Loucy (cell line): ENCODE measurements around the gene STPG2.

Experiments used
- H2AFZ ChIP-seq: fragments of 200-600 bp; sonication (generic); 2 replicates; pipeline ENCODE4 v1.6.0; 2016; ENCODE audit warnings: antibody characterized with exemption, mild to moderate bottlenecking, low read length, moderate library complexity
- H3F3A ChIP-seq: fragments of 200-600 bp; 2 replicates; pipeline ENCODE4 v1.6.0; 2016; ENCODE audit warnings: antibody characterized with exemption, low read depth, mild to moderate bottlenecking
- H3K27me3 ChIP-seq: fragments of 200-600 bp; sonication (generic); 2 replicates; pipeline ENCODE4 v1.6.1; 2014; ENCODE audit warnings: low read length, mild to moderate bottlenecking; ENCODE audit not compliant: insufficient read depth, poor library complexity, severe bottlenecking
- H3K36me3 ChIP-seq: fragments of 200-600 bp; sonication (generic); 2 replicates; pipeline ENCODE4 v1.6.1; 2016; ENCODE audit warnings: low read length; ENCODE audit not compliant: insufficient read depth
- H3K4me1 ChIP-seq: fragments of 200-600 bp; sonication (generic); 2 replicates; pipeline ENCODE4 v1.5.1; 2014; ENCODE audit warnings: low read length, mild to moderate bottlenecking; ENCODE audit not compliant: insufficient read depth, poor library complexity, severe bottlenecking
- H3K4me2 ChIP-seq: fragments of 200-600 bp; sonication (generic); 2 replicates; pipeline ENCODE4 v1.6.0; 2014; ENCODE audit warnings: antibody characterized with exemption, low read length, low read depth, mild to moderate bottlenecking; ENCODE audit not compliant: poor library complexity, severe bottlenecking
- H3K4me3 ChIP-seq: fragments of 200-600 bp; sonication (generic); 2 replicates; pipeline ENCODE4 v1.5.1; 2014; ENCODE audit warnings: low read length, mild to moderate bottlenecking, mixed read lengths; ENCODE audit not compliant: poor library complexity, severe bottlenecking
- H3K79me2 ChIP-seq: fragments of 200-600 bp; sonication (generic); 2 replicates; pipeline ENCODE4 v1.6.1; 2014; ENCODE audit warnings: low read length; ENCODE audit not compliant: insufficient read depth
- H3K9ac ChIP-seq: fragments of 200-600 bp; sonication (generic); 2 replicates; pipeline ENCODE4 v1.6.0; 2014; ENCODE audit warnings: mild to moderate bottlenecking, low read depth, low read length, moderate library complexity; ENCODE audit not compliant: poor library complexity, severe bottlenecking
- H3K9me2 ChIP-seq: fragments of 200-600 bp; sonication (generic); replicated peaks from 2 replicates; pipeline ENCODE4 v1.6.1; 2016; ENCODE audit warnings: low read depth, low read length, mixed read lengths
- H3K9me3 ChIP-seq: fragments of 200-600 bp; sonication (generic); 2 replicates; pipeline ENCODE4 v1.6.1; 2014; ENCODE audit warnings: mild to moderate bottlenecking, antibody characterized with exemption, low read length, low read depth; ENCODE audit not compliant: insufficient read depth
- H4K20me1 ChIP-seq: fragments of 200-600 bp; sonication (generic); 2 replicates; pipeline ENCODE4 v1.6.0; 2014; ENCODE audit warnings: antibody characterized with exemption, low read length, mild to moderate bottlenecking; ENCODE audit not compliant: insufficient read depth, poor library complexity, severe bottlenecking
- EZH2phosphoT487 ChIP-seq: fragments of 200-600 bp; IDR thresholded peaks from 2 replicates; pipeline ENCODE4 v1.6.1; 2018; ENCODE audit warnings: antibody characterized with exemption, mild to moderate bottlenecking, moderate library complexity, borderline replicate concordance
- TF ChIP-seq, protein P1 (sequence below): fragments of 200-600 bp; sonication (generic); conservative IDR thresholded peaks from 2 replicates; pipeline ENCODE4 v1.5.1; 2014; ENCODE audit warnings: mild to moderate bottlenecking, antibody characterized with exemption, low read length

The STPG2 gene

DNA sequence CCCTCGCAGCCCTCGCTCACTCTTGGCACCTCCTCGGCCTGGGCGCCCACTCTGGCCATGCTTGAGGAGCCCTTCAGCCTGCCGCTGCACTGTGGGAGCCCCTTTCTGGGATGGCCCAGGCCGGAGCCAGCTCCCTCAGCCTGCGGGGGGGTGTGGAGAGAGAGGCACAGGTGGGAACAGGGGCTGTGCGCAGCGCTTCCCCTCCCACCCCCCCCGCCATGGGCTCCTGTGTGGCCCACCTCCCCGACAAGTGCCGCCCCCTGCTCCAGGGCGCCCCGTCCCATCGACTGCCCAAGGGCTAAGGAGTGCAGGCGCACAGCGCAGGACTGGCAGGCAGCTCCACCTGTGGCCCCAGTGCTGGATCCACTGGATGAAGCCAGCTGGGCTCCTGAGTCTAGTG, 220.2 kb downstream of the STPG2 start:
- H3K4me1 ChIP-seq = no peaks in the 10 kb centered on the region
- TF ChIP-seq, protein P1, sequence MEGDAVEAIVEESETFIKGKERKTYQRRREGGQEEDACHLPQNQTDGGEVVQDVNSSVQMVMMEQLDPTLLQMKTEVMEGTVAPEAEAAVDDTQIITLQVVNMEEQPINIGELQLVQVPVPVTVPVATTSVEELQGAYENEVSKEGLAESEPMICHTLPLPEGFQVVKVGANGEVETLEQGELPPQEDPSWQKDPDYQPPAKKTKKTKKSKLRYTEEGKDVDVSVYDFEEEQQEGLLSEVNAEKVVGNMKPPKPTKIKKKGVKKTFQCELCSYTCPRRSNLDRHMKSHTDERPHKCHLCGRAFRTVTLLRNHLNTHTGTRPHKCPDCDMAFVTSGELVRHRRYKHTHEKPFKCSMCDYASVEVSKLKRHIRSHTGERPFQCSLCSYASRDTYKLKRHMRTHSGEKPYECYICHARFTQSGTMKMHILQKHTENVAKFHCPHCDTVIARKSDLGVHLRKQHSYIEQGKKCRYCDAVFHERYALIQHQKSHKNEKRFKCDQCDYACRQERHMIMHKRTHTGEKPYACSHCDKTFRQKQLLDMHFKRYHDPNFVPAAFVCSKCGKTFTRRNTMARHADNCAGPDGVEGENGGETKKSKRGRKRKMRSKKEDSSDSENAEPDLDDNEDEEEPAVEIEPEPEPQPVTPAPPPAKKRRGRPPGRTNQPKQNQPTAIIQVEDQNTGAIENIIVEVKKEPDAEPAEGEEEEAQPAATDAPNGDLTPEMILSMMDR = no peak
- TF ChIP-seq EZH2phosphoT487 = no peak
- no peaks in the 10 kb centered on the region for H3K79me2 ChIP-seq
- H3K27me3 ChIP-seq = no peaks in the 10 kb centered on the region
- no peaks in the 10 kb centered on the region for H3K9me3 ChIP-seq
- H3K9me2 ChIP-seq = no peaks in the 10 kb centered on the region
- H3K9ac ChIP-seq = no peak overlapping the region
- no peaks in the 10 kb centered on the region for H4K20me1 ChIP-seq
- H3K4me3 ChIP-seq = no peak overlapping the region
- H2AFZ ChIP-seq = no peak overlapping the region
- H3K4me2 ChIP-seq = no peak overlapping the region
- no peaks in the 10 kb centered on the region for H3F3A ChIP-seq
- no peaks in the 10 kb centered on the region for H3K36me3 ChIP-seq

DNA sequence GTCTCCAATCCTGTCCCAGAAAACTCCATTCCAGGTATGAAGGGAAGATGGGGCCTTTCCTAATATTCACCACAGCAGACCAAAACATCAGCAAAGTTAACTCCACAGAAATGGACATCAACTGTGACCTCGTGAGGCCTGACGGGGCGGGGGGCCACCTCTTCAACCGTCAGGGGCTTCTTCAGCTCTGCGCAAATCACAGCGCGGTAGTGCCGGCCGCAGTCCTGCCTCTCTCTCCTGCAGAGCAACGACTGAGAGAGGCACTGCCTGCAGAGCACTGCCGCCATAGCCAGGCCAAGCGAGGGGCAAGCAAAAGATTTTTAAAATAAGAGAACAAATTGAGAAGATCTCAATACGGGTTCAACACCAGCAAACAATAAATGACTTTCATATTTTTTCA, 226.2 kb downstream of the STPG2 start:
- Histone ChIP-seq H3K27me3 (no peaks in the 10 kb centered on the region), H3K9me3 (no peaks in the 10 kb centered on the region), H3K4me3 (no peak overlapping the region), H3K79me2 (no peaks in the 10 kb centered on the region), H2AFZ (no peak overlapping the region), H3F3A (no peaks in the 10 kb centered on the region), H4K20me1 (no peaks in the 10 kb centered on the region), H3K9ac (no peak overlapping the region), H3K9me2 (no peaks in the 10 kb centered on the region), H3K4me2 (no peak overlapping the region), H3K4me1 (no peaks in the 10 kb centered on the region), H3K36me3 (no peaks in the 10 kb centered on the region)
- TF ChIP-seq, protein P1 = no peak
- no peak for TF ChIP-seq EZH2phosphoT487

DNA sequence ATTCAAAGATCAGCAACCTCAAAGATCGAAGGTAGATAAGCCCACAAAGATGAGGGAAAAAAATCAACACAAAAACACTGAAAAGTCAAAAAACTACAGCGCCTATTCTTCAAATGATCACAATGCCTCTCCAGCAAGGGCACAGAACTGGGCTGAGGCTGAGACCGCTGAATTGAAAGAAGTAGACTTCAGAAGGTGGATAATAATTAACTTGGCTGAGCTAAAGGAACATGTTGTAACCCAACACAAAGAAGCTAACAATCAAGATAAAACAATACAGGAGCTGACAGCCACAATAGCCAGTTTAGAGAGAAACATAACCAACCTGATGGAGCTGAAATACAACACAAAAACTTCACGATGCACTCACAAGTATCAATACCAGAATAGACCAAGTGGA, 231.1 kb downstream of the STPG2 start:
- no peaks in the 10 kb centered on the region for H4K20me1 ChIP-seq
- no peak overlapping the region for H3K4me2 ChIP-seq
- no peaks in the 10 kb centered on the region for H3K4me1 ChIP-seq
- no peaks in the 10 kb centered on the region for H3F3A ChIP-seq
- H3K36me3 ChIP-seq = no peaks in the 10 kb centered on the region
- no peak for TF ChIP-seq EZH2phosphoT487
- TF ChIP-seq, protein P1 = no peak
- no peaks in the 10 kb centered on the region for H3K79me2 ChIP-seq
- no peaks in the 10 kb centered on the region for H3K9me3 ChIP-seq
- H3K9ac ChIP-seq = no peak overlapping the region
- no peak overlapping the region for H3K4me3 ChIP-seq
- no peaks in the 10 kb centered on the region for H3K27me3 ChIP-seq
- H3K9me2 ChIP-seq = no peaks in the 10 kb centered on the region
- no peak overlapping the region for H2AFZ ChIP-seq
